ENCODE results near the gene DET1. TPM values are rescaled to one million over a fixed set of nuclear protein-coding genes. Genes with fewer than 3 reads are reported as not detected.
"Not testable (repeated sequence)": the region's sequence is repeated elsewhere in the genome, so short reads cannot be mapped to it uniquely, and the experiment has no call there.

DET1 gene
- total RNA-seq, 4 donors from 2014 or later = 4.3 to 12.2 (median 6.7) TPM

DNA sequence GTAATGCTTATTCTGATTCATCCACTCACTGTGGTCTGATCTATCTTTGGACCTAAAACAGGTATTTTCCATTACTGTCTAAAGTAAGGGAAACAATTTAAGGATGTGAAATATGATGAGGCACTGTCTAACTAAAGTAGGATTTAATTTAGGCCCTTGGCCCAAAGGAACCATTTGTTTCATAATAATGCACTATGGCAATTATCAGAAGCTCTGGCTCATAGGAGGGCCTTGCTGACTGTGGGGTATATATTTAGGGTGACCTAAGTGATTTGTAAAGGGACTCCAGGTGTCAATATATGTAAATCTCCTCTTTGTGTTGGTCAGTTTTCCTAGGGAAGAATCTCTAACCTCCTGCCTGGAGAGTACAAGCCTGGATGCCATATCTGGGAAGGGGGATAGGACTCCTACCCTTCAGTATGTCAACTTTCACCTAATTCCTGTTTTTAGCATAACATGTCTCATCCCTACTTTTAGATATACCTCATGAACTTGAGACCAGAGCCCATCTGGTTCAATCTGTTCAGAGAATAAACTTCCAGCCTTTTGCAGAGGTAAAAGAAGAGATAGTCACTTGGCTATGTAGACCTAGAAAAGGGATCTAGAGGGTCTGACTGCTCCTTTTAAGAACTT, 20.1 kb downstream of the DET1 start:
- DNase-seq (ENCODE audit: low spot score in 2 of 2) = no peak

DNA sequence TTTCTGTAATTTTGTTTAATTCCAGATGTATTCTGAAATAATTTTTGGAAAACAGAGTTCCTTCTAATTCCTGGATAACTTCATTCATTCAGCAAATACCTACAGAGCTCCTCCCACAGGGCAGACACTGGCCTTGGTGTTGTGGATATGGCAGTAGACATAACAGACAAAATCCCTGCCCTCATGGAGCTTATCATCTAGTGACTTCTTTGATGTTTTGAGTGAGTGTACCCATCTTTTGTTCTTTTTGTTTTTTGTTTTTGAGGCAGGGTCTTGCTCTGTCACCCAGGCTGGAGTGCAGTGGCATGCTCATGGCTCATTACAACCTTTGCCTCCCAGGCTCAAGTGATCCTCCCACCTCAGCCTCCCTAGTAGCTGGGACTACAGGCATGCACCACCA, 21.1 kb downstream of the DET1 start:
- DNase-seq (ENCODE audit: low spot score in 2 of 2) = no peak
- Histone ChIP-seq H3K9me3 (no peaks in the 10 kb centered on the region), H3K27ac (no peak overlapping the region), H3K27me3 (no peaks in the 10 kb centered on the region), H3K4me3 (no peak overlapping the region), H3K36me3 (peaks cover 24% of the 10 kb centered on the region), H3K4me1 (no peaks in the 10 kb centered on the region)
- no peak for TF ChIP-seq POLR2AphosphoS5 (IDR thresholded peaks at IDR 0.05)
- TF ChIP-seq EP300 (IDR thresholded peaks at IDR 0.05) = no peak
- TF ChIP-seq, protein P1, sequence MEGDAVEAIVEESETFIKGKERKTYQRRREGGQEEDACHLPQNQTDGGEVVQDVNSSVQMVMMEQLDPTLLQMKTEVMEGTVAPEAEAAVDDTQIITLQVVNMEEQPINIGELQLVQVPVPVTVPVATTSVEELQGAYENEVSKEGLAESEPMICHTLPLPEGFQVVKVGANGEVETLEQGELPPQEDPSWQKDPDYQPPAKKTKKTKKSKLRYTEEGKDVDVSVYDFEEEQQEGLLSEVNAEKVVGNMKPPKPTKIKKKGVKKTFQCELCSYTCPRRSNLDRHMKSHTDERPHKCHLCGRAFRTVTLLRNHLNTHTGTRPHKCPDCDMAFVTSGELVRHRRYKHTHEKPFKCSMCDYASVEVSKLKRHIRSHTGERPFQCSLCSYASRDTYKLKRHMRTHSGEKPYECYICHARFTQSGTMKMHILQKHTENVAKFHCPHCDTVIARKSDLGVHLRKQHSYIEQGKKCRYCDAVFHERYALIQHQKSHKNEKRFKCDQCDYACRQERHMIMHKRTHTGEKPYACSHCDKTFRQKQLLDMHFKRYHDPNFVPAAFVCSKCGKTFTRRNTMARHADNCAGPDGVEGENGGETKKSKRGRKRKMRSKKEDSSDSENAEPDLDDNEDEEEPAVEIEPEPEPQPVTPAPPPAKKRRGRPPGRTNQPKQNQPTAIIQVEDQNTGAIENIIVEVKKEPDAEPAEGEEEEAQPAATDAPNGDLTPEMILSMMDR (IDR thresholded peaks at IDR 0.05) = no peak
- no peak for TF ChIP-seq POLR2A (IDR thresholded peaks at IDR 0.05)

More for the DNA sequence above, 20.1 kb downstream of the DET1 start:
- Histone ChIP-seq H3K9me3 (no peaks in the 10 kb centered on the region), H3K27ac (no peak overlapping the region), H3K27me3 (no peaks in the 10 kb centered on the region), H3K4me1 (no peaks in the 10 kb centered on the region), H3K36me3 (peaks cover 34% of the 10 kb centered on the region), H3K4me3 (no peak overlapping the region)
- no peak for TF ChIP-seq EP300 (IDR thresholded peaks at IDR 0.05)
- TF ChIP-seq, protein P1 (IDR thresholded peaks at IDR 0.05) = no peak
- TF ChIP-seq POLR2A (IDR thresholded peaks at IDR 0.05) = no peak
- TF ChIP-seq POLR2AphosphoS5 (IDR thresholded peaks at IDR 0.05) = no peak

GRCh38 chr15:88524094-88524493, 22.4 kb downstream of the DET1 start:
- H3K36me3 ChIP-seq = peaks cover 14% of the 10 kb centered on the region
- not testable (repeated sequence) for H3K27ac ChIP-seq; H3K4me1 ChIP-seq; H3K27me3 ChIP-seq; H3K9me3 ChIP-seq; DNase-seq (ENCODE audit: low spot score in 2 of 2); H3K4me3 ChIP-seq
- 95% methylated on average over 14 of the region's 23 CpGs for WGBS

- Histone ChIP-seq H3K27me3 (no peaks in the 10 kb centered on the region), H3K27ac (no peak overlapping the region), H3K4me1 (no peaks in the 10 kb centered on the region), H3K4me3 (no peak overlapping the region), H3K9me3 (no peaks in the 10 kb centered on the region), H3K36me3 (peaks cover 6% of the 10 kb centered on the region)
- 78% methylated on average over 3 of the region's 3 CpGs for WGBS
- DNase-seq (ENCODE audit: low spot score in 2 of 2) = no peak
- TF ChIP-seq POLR2A (IDR thresholded peaks at IDR 0.05) (no peak), POLR2AphosphoS5 (IDR thresholded peaks at IDR 0.05) (no peak), EP300 (IDR thresholded peaks at IDR 0.05) (no peak)
- TF ChIP-seq, protein P1 (IDR thresholded peaks at IDR 0.05) = no peak
These were observed 27.6 kb downstream of the DET1 start for GRCh38 chr15:88518903-88519302.

- TF ChIP-seq POLR2AphosphoS5 (IDR thresholded peaks at IDR 0.05) (no peak), EP300 (IDR thresholded peaks at IDR 0.05) (no peak), POLR2A (IDR thresholded peaks at IDR 0.05) (no peak)
- TF ChIP-seq, protein P1 (IDR thresholded peaks at IDR 0.05) = no peak
- Histone ChIP-seq H3K4me3 (no peak overlapping the region), H3K9me3 (no peaks in the 10 kb centered on the region), H3K27me3 (no peaks in the 10 kb centered on the region), H3K27ac (no peak overlapping the region), H3K36me3 (peaks cover 49% of the 10 kb centered on the region), H3K4me1 (no peaks in the 10 kb centered on the region)
- WGBS = 91% methylated on average over 5 of the region's 5 CpGs
- no peak for DNase-seq (ENCODE audit: low spot score in 2 of 2)
These were observed 33.3 kb downstream of the DET1 start for GRCh38 chr15:88513195-88513594.

DNA sequence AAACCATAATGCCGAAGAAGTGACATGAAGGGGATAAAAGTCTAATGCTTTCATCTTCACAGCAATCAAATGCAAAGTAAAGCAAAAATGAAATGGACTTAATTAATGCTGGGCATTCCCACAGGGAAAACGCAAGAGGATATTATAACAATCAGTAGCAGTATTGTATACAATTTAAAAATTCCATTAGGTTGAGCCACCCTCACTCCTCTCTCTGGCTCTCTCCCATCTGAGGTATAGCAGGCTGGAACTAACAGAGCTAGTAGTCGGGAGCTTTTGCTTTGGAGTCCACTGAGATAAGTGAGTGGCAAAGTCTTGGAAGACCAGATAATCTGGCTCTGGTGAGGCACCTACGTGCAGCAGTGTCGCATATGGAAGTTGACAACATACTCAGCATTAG, 33.9 kb downstream of the DET1 start:
- Histone ChIP-seq H3K4me1 (no peaks in the 10 kb centered on the region), H3K4me3 (no peak overlapping the region), H3K27ac (no peak overlapping the region), H3K9me3 (no peaks in the 10 kb centered on the region), H3K36me3 (peaks cover 55% of the 10 kb centered on the region), H3K27me3 (no peaks in the 10 kb centered on the region)
- TF ChIP-seq, protein P1 (IDR thresholded peaks at IDR 0.05) = no peak
- no peak for TF ChIP-seq POLR2A (IDR thresholded peaks at IDR 0.05)
- no peak for TF ChIP-seq POLR2AphosphoS5 (IDR thresholded peaks at IDR 0.05)
- WGBS = 96% methylated on average over 5 of the region's 5 CpGs
- no peak for DNase-seq (ENCODE audit: low spot score in 2 of 2)

Measured in suprapubic skin (tissue), 4 donors.